Posterior cingulate gyrus (tissue), 11 donors: ENCODE measurements around the gene TNFSF4.
"Not testable (repeated sequence)": the region's sequence is repeated elsewhere in the genome, so short reads cannot be mapped to it uniquely, and the experiment has no call there.

Experiments used
- DNase-seq, 10 donors: peaks; one replicate each; pipeline versions ENCODE4 v3.0.0 to v3.0.0-alpha.2; 2020 to 2021; ENCODE audit warnings: mixed read lengths in 3 of 10
- intact Hi-C: fragments of 100-400 bp; cut with DNase I; formaldehyde crosslinking; loops from one replicate; pipeline ENCODE4 v1.15.1; 2023

Gene TNFSF4, protein sequence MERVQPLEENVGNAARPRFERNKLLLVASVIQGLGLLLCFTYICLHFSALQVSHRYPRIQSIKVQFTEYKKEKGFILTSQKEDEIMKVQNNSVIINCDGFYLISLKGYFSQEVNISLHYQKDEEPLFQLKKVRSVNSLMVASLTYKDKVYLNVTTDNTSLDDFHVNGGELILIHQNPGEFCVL

GRCh38 chr1:173206816-173207568 is at the start of gene TNFSF4:
TNFSF4 (minus strand) TSS chr1:173207331; CDS start chr1:173207176, 155 bp downstream.
- intact Hi-C loops, result no loop called here
- no peak for DNase-seq

- DNase-seq, result no peak
Observed at GRCh38 chr1:173255214-173255813, 48.2 kb upstream of the TNFSF4 start.

GRCh38 chr1:173253046-173253445 is 45.9 kb upstream of the TNFSF4 start:
- DNase-seq, result no peak
- intact Hi-C loops, result no loop called here

More at GRCh38 chr1:173255214-173255813, 48.2 kb upstream of the TNFSF4 start:
- intact Hi-C loops, result no loop called here

DNA sequence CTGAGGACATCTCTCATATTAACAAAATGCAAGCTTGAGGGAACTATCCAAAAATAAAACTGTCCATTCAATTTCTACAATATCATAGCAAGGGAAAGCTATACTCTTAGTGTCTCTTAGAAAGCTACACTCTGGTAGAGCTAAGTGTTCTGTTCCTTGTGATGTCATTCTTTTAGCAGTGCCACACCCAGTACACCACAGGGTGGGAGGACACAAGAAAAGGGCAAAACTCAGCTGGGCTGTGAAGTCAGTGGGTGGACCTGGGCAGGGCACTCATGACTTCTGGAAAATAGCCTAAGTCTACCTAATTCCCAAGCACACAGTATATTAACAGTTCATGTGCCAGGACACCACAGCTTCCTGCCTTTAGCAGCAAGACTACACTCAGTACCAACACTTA is 42.2 kb upstream of the TNFSF4 start:
- intact Hi-C loops, result no loop called here
- no peak for DNase-seq

DNA sequence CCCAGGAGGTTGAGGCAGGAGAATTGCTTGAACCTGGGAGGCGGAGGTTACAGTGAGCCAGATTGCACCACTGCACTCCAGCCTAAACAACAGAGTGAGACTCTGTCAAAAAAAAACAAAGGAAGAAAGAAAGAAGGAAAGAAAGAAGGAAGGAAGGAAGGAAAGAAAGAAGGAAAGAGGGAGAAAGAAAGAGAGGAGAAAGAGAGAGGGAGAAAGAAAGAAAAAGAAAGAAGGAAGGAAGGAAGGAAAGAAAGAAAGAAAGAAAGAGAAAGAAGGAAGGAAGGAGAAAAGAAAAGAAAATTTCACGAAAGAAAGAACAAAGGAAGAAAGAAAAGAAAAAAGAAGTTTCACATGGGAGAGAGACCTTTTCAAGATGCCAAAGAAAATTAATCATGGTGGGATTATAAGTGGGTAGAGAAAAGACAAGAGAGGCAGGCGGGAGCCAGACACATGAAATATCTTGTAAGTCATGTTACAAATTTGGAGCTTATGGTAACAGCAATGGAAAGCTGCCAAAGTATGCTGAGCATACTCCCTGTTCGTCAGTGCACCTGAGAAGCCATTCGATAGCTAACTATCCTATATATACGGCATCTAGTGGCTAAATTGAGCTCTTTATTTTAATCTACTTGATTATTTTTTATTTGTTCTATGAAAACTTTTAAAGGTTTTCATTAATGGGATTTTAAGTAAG is 41.3 kb upstream of the TNFSF4 start:
- intact Hi-C loops, result no loop called here
- DNase-seq, result no peak

GRCh38 chr1:173245892-173246291 is 38.8 kb upstream of the TNFSF4 start:
- DNase-seq, result no peak
- intact Hi-C loops, result no loop called here

DNA sequence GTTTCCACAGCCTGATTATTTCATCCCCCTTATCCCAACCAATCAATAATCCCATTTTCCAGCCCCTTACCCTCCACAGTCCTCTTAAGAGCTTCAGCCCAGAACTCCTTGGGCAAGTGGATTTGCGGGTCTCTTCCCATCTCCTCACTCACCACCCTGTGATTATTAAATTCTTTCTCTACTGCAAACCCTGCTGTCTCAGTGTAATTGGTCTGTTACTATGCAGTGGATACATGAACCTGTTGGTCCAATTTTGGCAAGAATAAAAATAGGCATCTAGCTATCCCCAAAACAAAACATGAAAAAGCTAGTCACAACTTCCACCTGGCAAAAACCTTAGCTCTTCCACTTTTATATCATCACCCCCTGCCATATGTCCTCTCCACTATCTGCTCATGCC is 36.2 kb upstream of the TNFSF4 start:
- DNase-seq, result no peak
- intact Hi-C loops, result no loop called here

DNA sequence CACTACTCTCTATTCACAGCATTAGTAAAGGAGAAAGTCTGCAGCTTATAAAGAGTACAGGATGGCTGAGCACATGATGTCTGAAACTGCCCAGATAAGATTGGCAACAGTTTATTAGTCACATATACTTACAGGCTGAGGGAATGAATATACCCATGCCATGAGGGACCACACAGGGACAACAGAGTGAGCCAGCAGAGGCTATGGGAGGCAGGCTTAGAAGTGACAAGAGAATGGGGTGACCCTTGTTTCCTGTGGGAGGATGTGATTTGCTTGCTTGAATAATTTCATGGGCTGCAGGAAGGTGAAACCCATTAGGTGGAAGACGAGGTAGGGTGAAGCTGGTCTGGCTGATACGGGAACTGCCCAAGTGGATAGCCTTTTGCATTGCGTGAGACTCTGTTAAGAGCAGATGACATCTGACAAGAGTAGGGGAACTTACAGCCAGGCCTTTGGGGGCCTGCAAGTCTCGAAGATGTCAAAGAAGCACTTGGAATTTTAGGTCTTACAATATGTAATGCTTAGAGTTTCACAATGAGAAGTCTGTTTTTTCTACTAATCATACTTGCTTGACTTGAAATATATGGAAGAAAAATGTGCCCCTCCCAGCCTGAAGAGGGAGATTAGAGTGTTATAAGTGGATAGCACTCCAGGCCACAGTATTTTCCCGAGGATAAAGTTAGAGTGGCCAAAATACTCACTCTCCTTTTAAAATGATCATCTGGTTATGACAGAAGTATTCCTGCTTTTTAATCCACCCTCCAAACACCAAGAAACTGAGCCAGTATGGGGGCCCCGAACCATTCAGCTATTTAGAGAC is 34.6 kb upstream of the TNFSF4 start:
- intact Hi-C loops, result no loop called here
- no peak for DNase-seq

DNA sequence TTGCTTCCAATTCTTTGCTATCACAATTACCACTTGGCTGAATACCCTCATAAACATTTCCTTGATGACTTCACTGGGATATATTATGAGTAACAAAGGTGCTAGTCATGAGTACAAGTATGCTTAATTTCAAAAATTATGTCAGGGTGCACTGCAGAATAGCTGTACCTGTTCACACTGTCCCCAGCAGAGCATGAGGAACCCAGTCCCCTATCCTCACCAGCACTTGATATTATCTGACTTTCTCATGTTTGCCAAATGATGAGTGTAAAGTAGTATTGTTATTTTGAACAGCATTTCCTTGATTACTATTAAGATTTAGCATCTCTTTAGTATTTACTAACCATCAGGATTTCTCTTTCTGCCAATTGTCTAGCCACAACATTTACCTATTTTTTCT is 33.5 kb upstream of the TNFSF4 start:
- no peak for DNase-seq
- intact Hi-C loops, result no loop called here

GRCh38 chr1:173239058-173239457 is 31.9 kb upstream of the TNFSF4 start:
- no peak for DNase-seq
- intact Hi-C loops, result no loop called here

- no peak for DNase-seq
- intact Hi-C loops, result no loop called here
Observed at GRCh38 chr1:173234899-173235298, 27.8 kb upstream of the TNFSF4 start.

- intact Hi-C loops, DNase-seq: not testable (repeated sequence)
Observed at GRCh38 chr1:173234434-173234833, 27.3 kb upstream of the TNFSF4 start.

GRCh38 chr1:173229031-173229430 is 21.9 kb upstream of the TNFSF4 start:
- intact Hi-C loops, result not testable (repeated sequence)

DNA sequence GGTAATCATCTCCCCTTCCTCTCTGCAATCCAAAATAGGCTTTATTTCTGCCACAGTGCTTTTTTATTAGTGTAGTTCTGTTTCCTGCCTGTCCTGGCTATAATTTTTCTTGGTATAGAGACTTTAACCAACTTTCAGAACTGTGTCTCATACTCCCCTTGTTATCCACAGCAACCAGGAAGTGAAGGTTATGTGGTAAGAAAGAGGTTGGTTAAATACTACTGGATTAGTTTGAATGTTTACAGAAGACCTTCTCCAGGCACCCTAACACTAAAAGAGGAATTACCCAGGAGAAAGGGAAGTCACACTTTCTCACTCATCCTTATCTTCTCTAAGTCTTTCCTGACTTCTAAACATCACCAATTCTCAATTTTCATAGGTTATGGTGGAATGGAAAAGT is 17.8 kb upstream of the TNFSF4 start:
- DNase-seq, result no peak
- intact Hi-C loops, result no loop called here

More at GRCh38 chr1:173229031-173229430, 21.9 kb upstream of the TNFSF4 start:
- DNase-seq, result not testable (repeated sequence)

DNA sequence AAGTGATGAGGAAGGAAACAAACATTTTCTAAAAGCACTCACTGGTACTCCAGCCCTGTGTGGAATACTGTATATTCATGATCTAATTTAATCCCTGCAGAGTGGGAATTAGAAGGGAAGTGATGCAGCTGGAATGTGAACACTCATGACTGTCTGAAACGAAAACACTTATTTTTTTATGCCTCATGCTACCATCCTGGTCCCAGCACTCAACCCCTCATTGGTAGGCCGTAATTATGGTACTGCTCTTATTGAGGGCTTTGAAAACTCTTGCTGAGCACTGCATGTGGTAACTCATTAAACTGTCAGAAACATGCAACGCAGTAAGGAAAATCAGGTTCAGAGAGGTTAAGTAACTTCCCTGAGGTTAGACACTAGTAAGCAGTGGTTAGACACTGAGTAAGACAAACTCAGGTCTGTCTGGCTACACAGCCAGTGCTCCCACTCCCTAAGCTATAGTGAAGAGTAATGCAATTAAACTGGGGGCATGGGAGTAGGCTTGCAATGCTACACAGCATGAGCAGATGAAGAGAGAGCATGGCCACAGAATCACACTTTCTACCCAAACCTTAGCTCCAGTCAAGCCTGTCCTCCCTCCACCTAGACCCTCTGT is 17.3 kb upstream of the TNFSF4 start:
- no peak for DNase-seq
- intact Hi-C loops, result no loop called here

DNA sequence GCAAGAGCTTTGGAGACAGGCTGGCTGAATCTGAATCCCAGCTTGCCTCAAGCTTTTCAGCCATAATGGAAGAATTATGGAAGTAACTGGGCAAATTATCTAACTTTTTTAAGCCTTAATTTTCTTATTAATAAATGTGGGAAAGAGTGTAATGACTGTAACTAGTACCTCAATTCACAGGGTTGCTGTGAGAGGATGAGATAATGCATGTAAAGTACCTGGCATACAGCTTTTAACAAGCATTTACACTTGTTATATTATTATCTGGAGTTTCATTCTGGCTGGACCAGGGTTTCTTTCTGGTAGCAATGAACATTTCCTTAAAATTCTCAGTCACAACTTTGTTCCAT is 15.9 kb upstream of the TNFSF4 start:
- intact Hi-C loops, result no loop called here
- DNase-seq, result no peak

- intact Hi-C loops, result no loop called here
- DNase-seq, result no peak
Observed at GRCh38 chr1:173222149-173223030, 15.3 kb upstream of the TNFSF4 start.

DNA sequence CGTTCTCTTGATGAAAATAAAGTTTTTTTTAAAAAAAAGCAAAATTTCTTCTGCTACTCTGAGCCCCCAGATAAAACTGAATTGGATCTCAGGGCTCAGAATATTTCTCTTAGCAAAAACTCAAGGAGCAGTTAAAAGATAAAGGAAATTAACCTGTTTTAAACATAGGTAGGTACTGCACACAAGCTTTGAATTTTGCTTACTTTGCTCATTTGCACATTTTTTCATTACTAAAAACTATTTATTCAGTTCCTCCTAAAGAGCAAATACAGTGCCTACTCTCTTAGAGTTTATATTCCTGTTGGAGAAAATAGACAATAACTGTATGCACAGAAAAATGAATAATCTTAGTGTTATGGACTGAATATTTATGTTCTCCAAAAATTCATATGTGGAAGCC is 13.0 kb upstream of the TNFSF4 start:
- no peak for DNase-seq
- intact Hi-C loops, result no loop called here

DNA sequence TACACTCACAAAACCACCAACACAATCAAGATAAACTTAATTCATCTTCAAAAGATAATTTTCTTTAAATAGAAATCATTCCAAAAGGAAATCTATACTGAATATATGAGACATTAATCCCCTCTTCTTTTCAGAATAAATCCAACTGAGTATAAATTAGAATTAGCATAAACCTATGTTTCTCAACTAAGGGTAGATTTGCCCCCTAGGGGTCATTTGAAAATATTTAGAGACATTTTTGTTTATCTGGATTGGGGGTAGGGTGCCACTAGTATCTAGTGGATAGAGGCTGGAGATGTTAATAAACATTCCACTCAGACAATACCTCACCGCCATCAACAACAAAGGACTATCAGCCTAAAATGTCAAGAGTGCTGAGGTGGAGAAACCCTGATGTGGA is 6.5 kb upstream of the TNFSF4 start:
- intact Hi-C loops, result no loop called here
- DNase-seq, result no peak
